MG63 (cell line): Measurements from ENCODE around the gene FHL2. TPM values are rescaled to one million over a fixed set of nuclear protein-coding genes. Genes with fewer than 3 reads are reported as not detected.

Experiments
- DNase-seq: peaks from one replicate; pipeline ENCODE4 v3.0.0-alpha.2; 2020
- H3K27me3 ChIP-seq: fragments of 250-450 bp; sonication (Bioruptor Pico); 2 replicates; pipeline ENCODE4 v1.5.1; 2020; ENCODE audit warnings: mild to moderate bottlenecking, moderate library complexity
- H3K36me3 ChIP-seq: fragments of 250-450 bp; sonication (Bioruptor Pico); 2 replicates; pipeline ENCODE4 v1.5.1; 2020; ENCODE audit warnings: mild to moderate bottlenecking, moderate library complexity
- H3K4me3 ChIP-seq: fragments of 250-450 bp; sonication (Bioruptor Pico); 2 replicates; pipeline ENCODE4 v1.5.1; 2020; ENCODE audit warnings: mild to moderate bottlenecking, moderate library complexity
- H3K9me3 ChIP-seq: fragments of 250-450 bp; sonication (Bioruptor Pico); 2 replicates; pipeline ENCODE4 v1.5.1; 2020; ENCODE audit warnings: mild to moderate bottlenecking, moderate library complexity
- total RNA-seq: library from RNA; depleted of rRNA; stranded (reverse); fragments of >200 nt; shearing (Covaris generic); gene quantifications from 2 replicates; pipeline ENCODE4 v1.2.3, GENCODE V29; 2014; ENCODE audit warnings: low replicate concordance

FHL2 gene
- total RNA-seq, 1 experiment from 2014 or later: 245 TPM

- no peak overlapping the region for H3K4me3 ChIP-seq
- H3K36me3 ChIP-seq: peaks cover 98% of the 10 kb centered on the region
- H3K27me3 ChIP-seq: no peaks in the 10 kb centered on the region
- DNase-seq: no peak
- H3K9me3 ChIP-seq: no peaks in the 10 kb centered on the region
Measured at GRCh38 chr2:105377871-105378270, 21.0 kb downstream of the FHL2 start.

GRCh38 chr2:105376789-105377240 is 22.0 kb downstream of the FHL2 start:
- peaks cover 98% of the 10 kb centered on the region for H3K36me3 ChIP-seq
- H3K4me3 ChIP-seq: no peak overlapping the region
- H3K27me3 ChIP-seq: no peaks in the 10 kb centered on the region
- H3K9me3 ChIP-seq: no peaks in the 10 kb centered on the region
- DNase-seq: no peak

DNA sequence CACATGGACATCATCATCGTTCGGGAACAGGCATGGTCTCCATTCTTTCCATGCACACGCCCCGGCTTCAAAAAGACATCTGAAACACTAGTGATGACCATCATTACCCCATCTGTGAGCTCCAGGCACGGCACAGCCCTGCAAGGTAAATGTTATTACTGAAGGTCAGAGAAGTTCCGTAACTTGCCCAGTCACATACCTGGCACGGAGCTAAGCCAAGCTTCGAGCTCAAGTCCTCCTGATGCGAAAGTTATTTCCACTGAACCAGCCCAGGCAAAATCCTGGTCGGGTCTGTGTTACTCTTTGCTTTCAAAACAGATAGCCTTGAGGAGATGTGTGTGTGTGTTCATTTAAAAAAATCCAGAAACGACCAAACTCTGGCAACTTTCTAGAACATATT is 22.8 kb downstream of the FHL2 start:
- Histone ChIP-seq H3K9me3 (no peaks in the 10 kb centered on the region), H3K4me3 (no peak overlapping the region), H3K27me3 (no peaks in the 10 kb centered on the region), H3K36me3 (peaks cover 98% of the 10 kb centered on the region)
- no peak for DNase-seq

DNA sequence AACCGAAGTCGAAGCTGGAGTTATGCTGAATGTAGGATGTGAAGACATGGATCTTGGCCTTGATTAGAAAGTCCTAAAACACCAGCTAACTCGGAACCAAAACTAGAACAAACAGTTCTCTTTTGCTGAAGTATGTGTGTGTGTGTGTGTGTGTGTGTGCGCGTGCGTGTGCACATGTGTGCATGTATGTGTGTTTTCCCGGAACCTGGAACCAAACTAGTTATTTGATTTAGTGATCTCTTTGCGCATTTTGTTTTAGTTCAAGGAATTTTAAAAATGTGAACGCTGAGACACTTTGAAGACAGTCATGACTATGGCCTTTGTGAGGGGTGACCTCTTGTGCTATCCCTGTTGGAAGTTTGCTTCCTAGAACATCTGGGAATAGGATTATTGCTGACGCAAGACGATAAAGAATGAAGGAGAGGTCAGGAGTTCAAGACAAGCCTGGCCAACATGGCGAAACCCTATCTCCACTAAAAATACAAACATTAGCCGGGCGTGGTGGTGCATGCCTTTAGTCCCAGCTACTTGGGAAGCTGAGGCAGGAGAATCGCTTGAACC is 23.8 kb downstream of the FHL2 start:
- DNase-seq: no peak
- no peak overlapping the region for H3K4me3 ChIP-seq
- H3K27me3 ChIP-seq: no peaks in the 10 kb centered on the region
- H3K36me3 ChIP-seq: peaks cover 98% of the 10 kb centered on the region
- H3K9me3 ChIP-seq: no peaks in the 10 kb centered on the region

DNA sequence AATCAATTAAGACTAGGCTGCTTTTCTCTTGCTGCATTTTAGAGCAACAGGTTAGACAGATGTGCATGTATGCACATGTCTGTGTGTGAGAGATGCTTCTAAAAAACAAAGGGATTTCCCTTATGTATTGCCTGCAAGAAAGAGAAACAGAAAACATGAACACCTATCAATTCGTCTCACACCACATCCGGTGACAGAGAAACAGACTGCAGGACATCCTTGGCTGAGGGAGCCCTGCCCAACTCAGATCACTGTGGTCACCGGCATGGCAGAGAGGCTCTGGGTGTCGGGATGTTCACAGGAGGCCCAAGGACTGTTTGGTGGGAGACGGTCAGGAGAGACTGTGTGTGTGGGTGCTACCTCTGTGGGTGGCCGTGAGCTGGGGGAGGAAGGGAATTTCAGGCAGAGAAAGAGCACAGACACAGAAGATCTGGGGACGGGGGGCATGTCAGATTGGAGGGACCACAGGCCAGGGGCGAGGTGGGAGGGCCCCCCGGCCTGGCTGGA is 24.9 kb downstream of the FHL2 start:
- DNase-seq: no peak
- Histone ChIP-seq H3K27me3 (no peaks in the 10 kb centered on the region), H3K4me3 (no peak overlapping the region), H3K36me3 (peaks cover 100% of the 10 kb centered on the region), H3K9me3 (no peaks in the 10 kb centered on the region)

DNA sequence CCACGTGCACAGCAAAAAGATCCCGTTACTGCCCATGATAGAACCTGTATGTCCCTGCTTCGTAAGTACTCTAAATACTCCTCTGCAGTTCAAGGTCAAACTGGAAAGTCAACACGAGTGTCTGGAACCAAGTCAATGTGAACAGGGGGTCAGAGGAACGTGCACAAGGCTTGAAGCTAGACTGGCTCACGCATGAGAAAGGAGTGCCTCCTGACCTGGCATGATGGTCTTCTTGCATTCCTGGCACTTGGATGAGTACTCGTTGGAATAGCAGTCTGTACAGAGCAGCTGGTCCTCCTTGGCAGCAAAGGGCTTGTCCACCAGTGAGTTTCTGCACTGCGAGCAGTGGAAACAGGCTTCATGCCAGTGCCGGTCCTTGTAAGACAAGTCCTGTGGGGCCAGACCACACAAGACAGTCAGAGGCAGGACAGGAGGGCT is 25.5 kb downstream of the FHL2 start:
- H3K36me3 ChIP-seq: peaks cover 100% of the 10 kb centered on the region
- no peaks in the 10 kb centered on the region for H3K27me3 ChIP-seq
- H3K4me3 ChIP-seq: no peak overlapping the region
- no peaks in the 10 kb centered on the region for H3K9me3 ChIP-seq
- peak; percentile 64 for DNase-seq

GRCh38 chr2:105371810-105372209 is 27.0 kb downstream of the FHL2 start:
- H3K27me3 ChIP-seq: no peaks in the 10 kb centered on the region
- no peak for DNase-seq
- H3K9me3 ChIP-seq: no peaks in the 10 kb centered on the region
- H3K36me3 ChIP-seq: peaks cover 100% of the 10 kb centered on the region
- H3K4me3 ChIP-seq: no peak overlapping the region

DNA sequence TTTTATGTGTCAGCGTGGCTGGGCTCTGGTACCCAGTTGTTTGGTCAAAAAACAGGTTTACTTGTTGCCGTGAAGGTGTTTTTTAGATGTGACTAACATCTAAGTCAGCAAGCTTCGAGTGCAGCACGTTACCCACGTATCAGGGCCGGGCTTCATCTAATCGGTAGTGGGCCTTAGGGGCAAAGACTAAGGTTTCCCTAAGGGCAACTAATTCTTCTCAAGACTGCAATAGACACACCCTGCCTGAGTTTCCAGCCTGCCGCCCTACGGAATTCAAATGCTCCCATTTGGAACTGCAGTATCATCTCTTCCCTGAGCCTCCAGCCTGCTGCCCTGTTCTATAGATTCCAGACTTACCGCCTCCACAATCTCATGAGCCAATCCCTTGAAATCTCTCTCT is 27.7 kb downstream of the FHL2 start:
- peaks cover 100% of the 10 kb centered on the region for H3K36me3 ChIP-seq
- no peaks in the 10 kb centered on the region for H3K27me3 ChIP-seq
- H3K4me3 ChIP-seq: no peak overlapping the region
- no peaks in the 10 kb centered on the region for H3K9me3 ChIP-seq
- DNase-seq: no peak

DNA sequence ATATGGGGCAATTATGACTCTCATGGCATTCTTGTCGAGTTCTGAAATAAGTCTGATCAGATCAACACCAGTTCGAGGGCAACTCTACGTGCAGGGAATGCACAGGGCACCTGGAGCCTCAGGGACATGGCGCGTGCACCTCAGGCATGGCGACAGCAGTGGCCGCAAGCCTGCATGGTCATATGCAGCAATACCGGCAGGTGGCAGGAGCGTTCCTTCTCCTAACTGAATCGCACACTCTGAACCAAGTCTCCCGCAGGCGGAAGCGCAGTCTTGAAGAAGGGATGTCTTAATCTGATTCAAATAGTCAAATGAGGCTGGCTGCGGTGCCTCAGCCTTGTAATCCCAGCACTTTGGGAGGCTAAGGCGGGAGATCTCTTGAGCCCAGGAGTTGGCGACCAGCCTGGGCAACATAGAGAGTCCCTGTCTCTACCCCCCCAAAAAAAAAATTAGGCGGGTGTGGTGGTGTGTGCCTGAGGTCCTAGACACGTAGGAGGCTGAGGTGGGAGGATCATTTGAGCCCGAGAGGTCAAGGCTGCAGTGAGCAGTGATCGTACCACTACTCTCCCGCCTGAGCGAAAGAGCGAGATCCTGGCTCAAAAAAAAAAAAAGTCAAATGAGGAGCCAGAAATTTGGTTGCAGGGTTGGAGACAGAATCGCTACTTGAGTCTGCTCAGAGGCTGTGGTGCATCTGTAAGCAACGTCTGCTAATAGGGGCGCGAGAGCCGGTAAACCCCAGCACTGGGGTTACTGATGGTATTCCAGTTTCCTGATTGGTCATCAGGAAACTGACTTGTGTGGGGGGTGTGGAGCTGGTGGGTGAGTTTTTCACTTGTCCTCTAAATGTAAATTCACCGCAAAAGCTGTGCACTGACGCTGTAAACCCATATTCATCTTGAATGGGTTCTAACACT is 28.8 kb downstream of the FHL2 start:
- Histone ChIP-seq H3K27me3 (no peaks in the 10 kb centered on the region), H3K9me3 (no peaks in the 10 kb centered on the region), H3K36me3 (peaks cover 100% of the 10 kb centered on the region), H3K4me3 (no peak overlapping the region)
- DNase-seq: peak; percentile 59

GRCh38 chr2:105368759-105369408 is 30.0 kb downstream of the FHL2 start:
- peaks cover 100% of the 10 kb centered on the region for H3K36me3 ChIP-seq
- H3K4me3 ChIP-seq: no peak overlapping the region
- H3K9me3 ChIP-seq: no peaks in the 10 kb centered on the region
- no peaks in the 10 kb centered on the region for H3K27me3 ChIP-seq
- no peak for DNase-seq

DNA sequence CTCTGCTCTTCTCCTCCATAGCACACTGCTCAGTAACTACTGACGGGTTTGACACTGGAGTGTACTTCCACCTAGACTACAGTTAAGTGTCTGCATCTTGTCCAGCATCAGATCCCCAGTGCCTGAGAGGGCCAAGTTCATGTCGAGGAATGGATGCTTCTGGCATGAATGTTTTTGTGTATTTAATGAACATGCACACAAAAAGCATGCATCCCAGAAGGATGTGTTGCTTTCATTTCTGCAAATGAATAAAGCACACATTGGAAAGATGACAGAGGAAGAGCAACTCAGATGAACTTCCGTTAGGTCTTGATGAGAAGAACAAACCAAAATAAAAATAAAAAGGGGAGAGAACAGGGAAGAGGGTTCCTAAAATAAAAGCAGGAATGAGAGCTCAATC is 33.6 kb downstream of the FHL2 start:
- Histone ChIP-seq H3K4me3 (no peak overlapping the region), H3K27me3 (no peaks in the 10 kb centered on the region), H3K36me3 (peaks cover 99% of the 10 kb centered on the region), H3K9me3 (no peaks in the 10 kb centered on the region)
- no peak for DNase-seq

DNA sequence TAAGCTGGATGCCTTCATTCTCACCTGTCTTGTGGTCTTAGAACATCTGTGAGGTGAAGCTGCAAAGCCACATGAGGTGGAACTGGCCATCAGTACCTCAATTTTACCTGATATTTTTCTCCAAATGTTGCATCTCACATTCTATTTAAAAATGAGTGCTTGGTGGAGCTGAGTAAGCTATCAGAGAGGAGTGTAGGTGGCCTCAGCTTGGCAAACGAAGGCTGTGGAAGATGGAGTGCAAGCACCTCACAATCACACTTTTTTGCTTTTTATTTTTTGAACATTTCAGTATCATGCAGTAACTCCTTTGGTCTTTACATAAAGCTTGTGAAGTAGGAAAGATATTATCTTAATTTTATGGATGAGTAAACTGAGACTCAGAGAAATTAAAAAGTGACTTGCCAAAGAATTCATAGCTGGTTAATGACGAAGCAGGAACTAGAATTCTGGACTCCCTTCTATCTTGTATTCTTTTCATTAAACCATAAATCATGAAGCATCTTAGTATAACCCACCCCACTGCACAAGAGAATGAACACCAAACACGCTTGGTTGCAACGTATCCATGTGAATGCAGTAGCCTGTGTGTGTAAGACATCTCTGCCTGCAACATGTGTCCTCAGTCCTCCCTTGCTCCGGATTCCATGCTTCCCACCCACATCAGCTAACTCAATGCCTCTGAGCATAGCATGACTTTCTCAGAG is 34.3 kb downstream of the FHL2 start:
- H3K27me3 ChIP-seq: no peaks in the 10 kb centered on the region
- peaks cover 98% of the 10 kb centered on the region for H3K36me3 ChIP-seq
- no peak for DNase-seq
- no peaks in the 10 kb centered on the region for H3K9me3 ChIP-seq
- H3K4me3 ChIP-seq: no peak overlapping the region

DNA sequence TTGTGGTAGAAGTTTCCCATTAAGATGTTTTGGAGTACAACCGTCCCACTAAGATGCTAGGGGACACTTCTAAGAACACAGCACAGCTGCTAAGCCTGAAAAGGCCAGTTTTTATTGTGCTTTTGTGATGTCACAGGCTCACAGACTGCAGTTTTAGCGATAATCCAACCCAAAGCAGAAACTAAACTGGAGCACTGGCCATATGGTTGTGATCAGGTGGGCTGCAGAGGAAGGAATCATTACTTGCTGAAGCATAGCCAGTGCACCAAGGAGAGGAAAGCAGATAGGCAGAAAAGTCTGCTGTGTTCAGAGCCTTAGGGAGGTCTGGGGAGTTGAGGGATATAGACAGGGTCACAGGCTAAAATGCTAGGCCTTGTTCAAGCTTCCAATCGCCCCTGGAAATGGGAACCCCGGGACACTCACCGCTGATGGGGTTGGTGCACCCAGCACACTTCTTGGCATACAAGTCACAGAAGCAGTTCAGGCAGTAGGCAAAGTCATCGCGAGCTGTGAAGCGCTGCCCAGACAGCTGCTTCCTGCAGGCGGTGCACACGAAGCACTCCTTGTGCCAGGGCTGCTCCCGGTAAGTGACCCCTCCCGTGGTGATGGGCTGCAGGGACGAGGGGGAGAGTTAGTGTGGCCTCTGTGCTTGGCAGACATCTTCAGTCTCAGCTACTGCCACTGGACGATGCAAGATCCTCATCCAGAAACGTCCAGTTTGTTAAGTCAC is 35.8 kb downstream of the FHL2 start:
- Histone ChIP-seq H3K9me3 (no peaks in the 10 kb centered on the region), H3K4me3 (no peak overlapping the region), H3K27me3 (no peaks in the 10 kb centered on the region), H3K36me3 (peaks cover 98% of the 10 kb centered on the region)
- DNase-seq: no peak

DNA sequence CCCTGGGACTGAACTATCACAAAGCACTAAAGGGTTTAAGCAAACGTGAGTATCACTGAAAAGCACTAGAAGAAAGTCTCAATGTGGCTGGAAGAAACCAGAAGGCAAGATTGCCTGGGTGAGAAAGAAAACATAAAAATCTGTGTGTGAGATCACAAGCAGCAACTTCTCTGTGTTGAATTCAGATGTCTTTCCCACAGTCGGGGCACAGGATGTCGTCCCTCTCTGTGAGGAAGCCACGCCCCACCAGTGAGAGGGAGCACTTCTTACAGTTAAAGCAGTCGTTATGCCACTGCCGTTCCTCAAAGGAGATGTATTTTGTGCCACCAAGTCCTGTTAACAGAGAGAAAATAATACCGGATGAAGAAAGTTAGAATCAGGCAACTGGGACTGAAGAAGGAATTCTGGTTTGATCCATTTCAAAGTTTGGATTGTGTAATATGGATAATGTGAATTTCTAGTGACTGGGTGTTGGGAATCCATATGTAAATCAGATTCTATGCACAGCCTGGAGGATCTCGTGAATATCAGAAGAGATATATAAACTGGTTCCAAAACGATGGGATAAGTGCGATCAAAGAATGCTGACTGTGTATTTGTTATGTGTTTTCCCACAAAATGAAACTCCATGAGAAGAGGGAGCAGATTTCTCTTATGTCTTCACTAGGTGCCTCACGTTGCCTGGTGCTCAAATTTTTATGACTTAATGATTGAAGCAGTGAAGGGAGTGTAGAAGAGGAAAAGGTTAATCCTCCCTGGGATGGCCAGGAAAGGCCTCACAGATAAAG is 37.6 kb downstream of the FHL2 start:
- H3K4me3 ChIP-seq: no peak overlapping the region
- DNase-seq: no peak
- H3K9me3 ChIP-seq: peaks cover 3% of the 10 kb centered on the region; the same call in 1 of the 2 replicates
- no peaks in the 10 kb centered on the region for H3K27me3 ChIP-seq
- H3K36me3 ChIP-seq: peaks cover 93% of the 10 kb centered on the region

DNA sequence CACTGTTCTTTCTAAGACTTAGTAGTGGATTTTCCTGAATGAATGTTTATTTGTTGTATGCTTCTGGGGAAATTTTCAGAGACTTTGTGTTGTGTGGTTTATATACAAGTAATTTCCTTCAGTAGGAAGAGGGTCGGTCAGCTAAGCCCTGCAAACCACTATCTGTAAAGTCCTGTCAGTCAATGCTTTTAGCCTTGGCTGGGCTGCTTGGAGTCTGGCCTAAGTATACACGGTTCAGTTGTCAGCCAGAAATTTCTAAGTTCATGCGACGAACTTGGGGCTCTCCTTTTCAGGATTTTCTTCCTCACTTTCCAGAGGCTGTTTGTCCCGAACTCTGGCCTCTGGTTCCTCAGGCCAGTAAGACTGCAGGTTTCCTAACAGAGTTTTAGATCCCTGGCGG is 40.3 kb downstream of the FHL2 start:
- no peaks in the 10 kb centered on the region for H3K27me3 ChIP-seq
- no peak overlapping the region for H3K4me3 ChIP-seq
- no peak for DNase-seq
- H3K36me3 ChIP-seq: peaks cover 74% of the 10 kb centered on the region
- H3K9me3 ChIP-seq: peaks cover 3% of the 10 kb centered on the region; the same call in 1 of the 2 replicates
